Measurements from ENCODE around the gene IGFN1. TPM values are rescaled to one million over a fixed set of nuclear protein-coding genes. Genes with fewer than 3 reads are reported as not detected.
A peak's percentile ranks its signal among the peaks of the same experiment; 100 is the strongest.

Gene IGFN1
- not detected for polyA plus RNA-seq

DNA sequence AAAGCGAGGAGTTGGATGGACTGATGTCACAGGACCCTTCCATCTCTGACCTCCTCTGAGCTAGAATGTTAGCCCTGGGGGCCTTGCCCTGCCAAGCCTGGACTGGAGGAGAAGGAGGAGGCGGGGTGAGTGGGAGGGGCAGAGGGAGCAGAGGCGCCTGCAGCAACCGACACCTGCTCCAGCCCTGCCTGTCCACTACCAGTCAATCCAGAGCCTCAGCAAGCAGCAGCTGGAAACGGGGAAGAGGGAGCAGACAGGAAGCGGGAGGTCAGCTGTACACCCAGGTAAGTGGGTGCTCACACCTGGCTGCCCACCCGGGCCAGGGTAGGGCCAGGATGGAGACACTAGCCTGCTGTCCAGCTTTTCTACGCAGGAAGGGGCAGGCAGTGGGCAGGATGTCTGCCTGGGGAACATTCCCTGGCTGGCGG, at the start of gene IGFN1:
TSS of gene IGFN1 (plus strand) at position 201 of the 428 bp plus-strand sequence. CDS start 2,470 bp downstream, outside the sequence.
- H3K27me3 Mint-ChIP-seq (ENCODE audit: low read depth in 3 of 3), result peaks cover 0 to 13% (median 5%) of the 10 kb centered on the region in 3 donors
- no peak within 1 kb of the TSS for H3K4me3 Mint-ChIP-seq
- H3K9me3 Mint-ChIP-seq, result no peaks in the 10 kb centered on the region
- H3K27ac Mint-ChIP-seq, result no peak within 1 kb of the TSS
- no peaks in the 10 kb centered on the region for H3K4me1 Mint-ChIP-seq
- H3K36me3 Mint-ChIP-seq, result no peaks in the 10 kb centered on the region
- DNase-seq, result no peak

- Mint-ChIP-seq H3K27ac (no peak overlapping the region), H3K36me3 (peaks cover 8 to 34% (median 31%) of the 10 kb centered on the region in 3 donors), H3K4me3 (no peak overlapping the region), H3K27me3 (ENCODE audit: low read depth in 3 of 3) (peaks cover 0 to 5% (median 0%) of the 10 kb centered on the region in 3 donors), H3K4me1 (no peaks in the 10 kb centered on the region), H3K9me3 (no peaks in the 10 kb centered on the region)
- no peak for DNase-seq
Observed at GRCh38 chr1:201140941-201141260, 49.7 kb upstream of the IGFN1 start.

GRCh38 chr1:201141418-201141817, 49.2 kb upstream of the IGFN1 start:
- no peak for DNase-seq
- H3K36me3 Mint-ChIP-seq, result peaks cover 13 to 34% (median 34%) of the 10 kb centered on the region in 3 donors
- no peak overlapping the region for H3K4me3 Mint-ChIP-seq
- H3K4me1 Mint-ChIP-seq, result no peaks in the 10 kb centered on the region
- H3K27ac Mint-ChIP-seq, result no peak overlapping the region
- H3K9me3 Mint-ChIP-seq, result no peaks in the 10 kb centered on the region
- peaks cover 0 to 5% (median 0%) of the 10 kb centered on the region in 3 donors for H3K27me3 Mint-ChIP-seq (ENCODE audit: low read depth in 3 of 3)

GRCh38 chr1:201142011-201142848, 48.4 kb upstream of the IGFN1 start:
- Mint-ChIP-seq H3K4me1 (no peaks in the 10 kb centered on the region), H3K27me3 (ENCODE audit: low read depth in 3 of 3) (peaks cover 0 to 5% (median 0%) of the 10 kb centered on the region in 3 donors), H3K9me3 (no peaks in the 10 kb centered on the region), H3K27ac (no peak overlapping the region), H3K4me3 (no peak overlapping the region), H3K36me3 (peaks cover 18 to 38% (median 38%) of the 10 kb centered on the region in 3 donors)
- DNase-seq, result no peak

GRCh38 chr1:201142849-201143725, 47.5 kb upstream of the IGFN1 start:
- peaks cover 20 to 44% (median 43%) of the 10 kb centered on the region in 3 donors for H3K36me3 Mint-ChIP-seq
- H3K27me3 Mint-ChIP-seq (ENCODE audit: low read depth in 3 of 3), result peaks cover 0 to 5% (median 0%) of the 10 kb centered on the region in 3 donors
- no peak for DNase-seq
- no peaks in the 10 kb centered on the region for H3K9me3 Mint-ChIP-seq
- H3K4me1 Mint-ChIP-seq, result no peaks in the 10 kb centered on the region
- no peak overlapping the region for H3K4me3 Mint-ChIP-seq
- no peak overlapping the region for H3K27ac Mint-ChIP-seq

DNA sequence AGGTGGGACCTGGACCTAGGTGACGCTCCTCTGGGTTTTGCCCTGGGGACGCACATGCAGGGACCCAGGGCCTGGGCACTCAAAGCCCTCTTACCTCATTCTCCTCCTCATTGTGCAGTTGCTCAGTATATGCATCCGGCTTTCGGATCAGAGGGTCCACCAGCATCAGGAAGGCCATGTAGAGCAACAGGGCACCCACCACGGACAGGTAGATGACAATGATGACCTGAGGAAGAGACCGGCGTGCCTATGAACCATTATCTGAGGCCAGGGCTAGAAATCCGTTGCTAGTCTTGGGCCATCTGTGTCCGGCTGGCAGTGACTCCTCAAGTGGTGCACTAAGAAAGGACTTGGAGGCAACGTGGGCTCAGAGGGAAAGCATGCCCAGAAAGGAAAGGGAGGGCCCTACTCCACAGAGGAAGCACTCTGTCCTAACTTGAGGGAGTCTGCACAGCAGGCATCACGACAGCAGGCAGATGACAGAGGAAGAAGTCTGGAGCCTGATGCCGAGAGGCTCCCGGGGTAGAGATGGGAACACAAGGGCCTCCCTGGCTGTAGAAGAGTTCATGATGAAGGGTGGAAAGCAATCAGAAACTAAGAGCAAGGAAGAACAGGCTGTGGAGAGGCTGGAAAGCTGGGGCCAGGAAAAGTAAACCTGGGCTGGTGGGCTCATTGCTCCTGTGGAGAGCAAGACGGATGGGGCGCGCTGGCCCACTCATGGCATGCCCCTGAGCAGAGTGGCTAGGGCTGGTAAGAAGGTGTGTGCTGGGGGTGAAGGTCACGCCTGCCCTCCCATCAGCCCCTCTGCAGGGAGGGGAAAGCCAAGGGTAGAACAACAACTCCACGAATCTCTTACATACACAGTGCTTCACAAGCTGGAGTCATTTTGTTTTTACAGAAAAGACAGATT, 46.6 kb upstream of the IGFN1 start:
- no peaks in the 10 kb centered on the region for H3K9me3 Mint-ChIP-seq
- peaks cover 0 to 5% (median 0%) of the 10 kb centered on the region in 3 donors for H3K27me3 Mint-ChIP-seq (ENCODE audit: low read depth in 3 of 3)
- no peak for DNase-seq
- no peak overlapping the region for H3K4me3 Mint-ChIP-seq
- peaks cover 22 to 47% (median 43%) of the 10 kb centered on the region in 3 donors for H3K36me3 Mint-ChIP-seq
- no peaks in the 10 kb centered on the region for H3K4me1 Mint-ChIP-seq
- peak overlapping the region in 1 of 6 donors; percentile 18 for H3K27ac Mint-ChIP-seq

GRCh38 chr1:201144701-201145100, 45.9 kb upstream of the IGFN1 start:
- H3K27me3 Mint-ChIP-seq (ENCODE audit: low read depth in 3 of 3), result peaks cover 0 to 5% (median 0%) of the 10 kb centered on the region in 3 donors
- no peaks in the 10 kb centered on the region for H3K4me1 Mint-ChIP-seq
- H3K27ac Mint-ChIP-seq, result no peak overlapping the region
- H3K36me3 Mint-ChIP-seq, result peaks cover 27 to 50% (median 43%) of the 10 kb centered on the region in 3 donors
- no peaks in the 10 kb centered on the region for H3K9me3 Mint-ChIP-seq
- no peak overlapping the region for H3K4me3 Mint-ChIP-seq
- no peak for DNase-seq

- no peak for DNase-seq
- Mint-ChIP-seq H3K4me1 (no peaks in the 10 kb centered on the region), H3K9me3 (no peaks in the 10 kb centered on the region), H3K27me3 (ENCODE audit: low read depth in 3 of 3) (peaks cover 0 to 5% (median 0%) of the 10 kb centered on the region in 3 donors), H3K27ac (no peak overlapping the region), H3K4me3 (no peak overlapping the region), H3K36me3 (peaks cover 27 to 50% (median 43%) of the 10 kb centered on the region in 3 donors)
Observed at GRCh38 chr1:201145132-201145531, 45.5 kb upstream of the IGFN1 start.

DNA sequence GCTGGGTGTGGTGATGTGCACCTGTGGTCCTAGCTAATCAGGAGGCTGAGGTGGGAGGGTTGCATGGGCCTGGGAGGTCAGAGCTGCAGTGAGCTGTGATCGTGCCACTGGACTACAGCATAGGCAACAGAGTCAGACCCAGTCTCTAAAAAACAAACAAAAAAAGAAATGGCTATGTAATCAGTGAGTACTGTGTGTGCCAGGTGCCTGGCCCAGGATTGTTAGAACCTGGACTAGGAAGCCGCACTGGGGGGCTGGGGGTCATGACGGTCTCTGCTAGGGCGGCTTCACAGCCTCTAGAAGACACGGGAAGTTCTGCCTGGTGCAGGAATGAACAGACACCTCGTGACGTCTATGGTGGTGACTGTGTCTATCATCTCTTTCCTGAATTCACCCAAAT, 44.8 kb upstream of the IGFN1 start:
- no peak overlapping the region for H3K4me3 Mint-ChIP-seq
- DNase-seq, result no peak
- H3K9me3 Mint-ChIP-seq, result no peaks in the 10 kb centered on the region
- peaks cover 0 to 5% (median 0%) of the 10 kb centered on the region in 3 donors for H3K27me3 Mint-ChIP-seq (ENCODE audit: low read depth in 3 of 3)
- H3K27ac Mint-ChIP-seq, result no peak overlapping the region
- peaks cover 27 to 49% (median 44%) of the 10 kb centered on the region in 3 donors for H3K36me3 Mint-ChIP-seq
- H3K4me1 Mint-ChIP-seq, result no peaks in the 10 kb centered on the region

DNA sequence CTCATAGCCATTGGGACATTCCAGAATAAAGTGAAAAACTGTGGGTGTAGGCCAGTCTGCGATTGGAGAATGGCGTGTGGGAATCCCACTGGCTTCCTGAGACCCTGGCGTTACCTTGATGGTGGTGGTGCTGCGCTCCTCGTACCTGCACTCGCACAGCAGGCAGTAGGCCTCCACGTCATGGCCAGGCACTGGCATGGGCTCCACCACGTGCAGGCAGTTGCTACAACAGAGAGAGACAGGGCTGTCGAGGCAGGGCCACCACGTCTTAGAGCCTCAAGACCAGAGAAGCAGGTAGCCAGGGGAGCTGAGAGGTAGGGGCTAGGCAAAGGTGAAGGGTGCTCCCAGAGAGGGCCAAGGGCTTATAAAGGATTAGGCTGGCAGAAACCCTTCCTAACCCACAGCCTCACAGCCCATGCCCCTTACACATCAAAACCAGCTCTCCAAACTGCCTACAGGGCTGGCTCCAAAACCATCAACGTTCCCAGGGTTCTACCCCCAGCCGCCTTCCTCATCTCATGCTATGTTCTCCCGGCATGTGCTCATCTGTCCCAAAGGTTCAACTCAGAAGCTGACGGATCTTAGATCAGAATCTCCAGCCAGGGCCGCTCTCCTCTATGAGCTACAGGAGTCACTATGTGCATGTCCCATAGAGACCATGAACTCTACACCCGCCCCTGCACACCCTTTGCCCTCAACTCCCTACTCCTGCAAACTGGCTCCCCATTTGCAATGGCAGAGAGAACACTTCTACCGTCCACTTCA, 43.8 kb upstream of the IGFN1 start:
- no peaks in the 10 kb centered on the region for H3K9me3 Mint-ChIP-seq
- DNase-seq, result no peak
- no peak overlapping the region for H3K27ac Mint-ChIP-seq
- no peaks in the 10 kb centered on the region for H3K4me1 Mint-ChIP-seq
- H3K27me3 Mint-ChIP-seq (ENCODE audit: low read depth in 3 of 3), result peaks cover 0 to 5% (median 0%) of the 10 kb centered on the region in 3 donors
- peaks cover 27 to 48% (median 47%) of the 10 kb centered on the region in 3 donors for H3K36me3 Mint-ChIP-seq
- H3K4me3 Mint-ChIP-seq, result no peak overlapping the region

DNA sequence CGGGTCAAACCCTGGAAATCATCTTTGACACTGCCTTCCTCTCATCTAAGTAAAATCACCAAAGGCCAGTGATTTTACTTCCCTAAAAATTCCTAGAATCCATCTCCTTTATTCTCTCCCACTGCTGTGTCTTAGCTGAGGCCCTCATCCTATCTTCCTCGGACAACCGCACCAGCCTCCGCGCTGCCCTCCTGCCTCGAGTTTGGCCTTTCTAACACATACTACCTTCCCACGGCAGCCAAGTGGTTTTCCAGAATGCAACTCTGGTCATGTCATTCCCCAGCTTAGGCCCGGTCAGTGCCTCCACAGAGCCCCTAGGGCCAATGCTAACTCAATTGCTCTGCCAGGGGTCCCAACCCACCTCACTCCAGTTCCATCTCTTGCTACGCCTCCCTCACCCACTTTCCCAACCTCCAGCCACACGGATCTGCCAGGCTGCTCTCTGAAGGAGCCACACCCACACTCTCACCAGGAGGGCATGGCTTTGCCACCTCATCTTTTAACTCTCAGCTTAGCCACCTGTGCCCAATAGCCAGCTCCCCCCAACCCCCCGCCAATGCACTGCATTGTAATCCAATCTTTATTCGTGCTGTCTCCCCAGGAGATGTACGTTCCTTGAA, 43.1 kb upstream of the IGFN1 start:
- Mint-ChIP-seq H3K27me3 (ENCODE audit: low read depth in 3 of 3) (peaks cover 0 to 5% (median 0%) of the 10 kb centered on the region in 3 donors), H3K9me3 (no peaks in the 10 kb centered on the region), H3K4me3 (no peak overlapping the region), H3K27ac (no peak overlapping the region), H3K4me1 (peaks cover 0 to 1% of the 10 kb centered on the region in 2 donors), H3K36me3 (peaks cover 23 to 45% (median 44%) of the 10 kb centered on the region in 3 donors)
- DNase-seq, result no peak

GRCh38 chr1:201149400-201149799, 41.2 kb upstream of the IGFN1 start:
- no peak overlapping the region for H3K4me3 Mint-ChIP-seq
- H3K27me3 Mint-ChIP-seq (ENCODE audit: low read depth in 3 of 3), result peaks cover 1 to 7% (median 2%) of the 10 kb centered on the region in 3 donors
- no peaks in the 10 kb centered on the region for H3K9me3 Mint-ChIP-seq
- peaks cover 18 to 28% (median 28%) of the 10 kb centered on the region in 3 donors for H3K36me3 Mint-ChIP-seq
- peaks cover 9 to 11% of the 10 kb centered on the region in 2 donors for H3K4me1 Mint-ChIP-seq
- no peak overlapping the region for H3K27ac Mint-ChIP-seq
- DNase-seq, result no peak

Measured in immature natural killer cell (primary cell).